SJCRH30 (cell line): Measurements from ENCODE around the gene THRA. TPM values are rescaled to one million over a fixed set of nuclear protein-coding genes. Genes with fewer than 3 reads are reported as not detected.

Source experiments
- DNase-seq, 2 experiments: peaks; one replicate each; pipeline ENCODE4 v3.0.0-alpha.2; 2015 to 2020
- H3K27ac ChIP-seq: fragments of 250-450 bp; sonication (Bioruptor Pico); 2 replicates; pipeline ENCODE4 v1.5.1; 2020; ENCODE audit warnings: mild to moderate bottlenecking, moderate library complexity
- H3K27me3 ChIP-seq: fragments of 250-450 bp; sonication (Bioruptor Pico); 2 replicates; pipeline ENCODE4 v1.5.1; 2020; ENCODE audit warnings: mild to moderate bottlenecking, moderate library complexity
- H3K36me3 ChIP-seq: fragments of 250-450 bp; sonication (Bioruptor Pico); 2 replicates; pipeline ENCODE4 v1.5.1; 2020; ENCODE audit warnings: mild to moderate bottlenecking, moderate library complexity
- H3K4me1 ChIP-seq: fragments of 250-450 bp; sonication (Bioruptor Pico); 2 replicates; pipeline ENCODE4 v1.5.1; 2020; ENCODE audit warnings: mild to moderate bottlenecking, moderate library complexity
- H3K4me3 ChIP-seq: fragments of 250-450 bp; sonication (Bioruptor Pico); 2 replicates; pipeline ENCODE4 v1.5.1; 2020; ENCODE audit warnings: mild to moderate bottlenecking, moderate library complexity
- H3K9me3 ChIP-seq: fragments of 250-450 bp; sonication (Bioruptor Pico); replicated peaks from 2 replicates; pipeline ENCODE4 v1.5.1; 2020; ENCODE audit warnings: mild to moderate bottlenecking, moderate library complexity
- total RNA-seq: library from RNA; depleted of rRNA; stranded (reverse); fragments of >200 nt; shearing (Covaris generic); gene quantifications from 2 replicates; pipeline ENCODE4 v1.2.3, GENCODE V29; 2014

The THRA gene
- total RNA-seq, 1 experiment from 2014 or later = 14.4 TPM

GRCh38 chr17:40022961-40023541, 39.7 kb upstream of the THRA start:
- no peaks in the 10 kb centered on the region for H3K27me3 ChIP-seq
- no peak for DNase-seq
- peaks cover 16% of the 10 kb centered on the region; the same call in 1 of the 2 replicates for H3K4me1 ChIP-seq
- no peaks in the 10 kb centered on the region for H3K9me3 ChIP-seq
- H3K27ac ChIP-seq = no peak overlapping the region
- H3K36me3 ChIP-seq = peaks cover 16% of the 10 kb centered on the region
- no peak overlapping the region for H3K4me3 ChIP-seq

- no peaks in the 10 kb centered on the region for H3K27me3 ChIP-seq
- H3K27ac ChIP-seq = no peak overlapping the region
- no peak overlapping the region for H3K4me3 ChIP-seq
- peak; percentile 36 to 47 for DNase-seq
- peaks cover 14% of the 10 kb centered on the region; the same call in 1 of the 2 replicates for H3K4me1 ChIP-seq
- H3K9me3 ChIP-seq = no peaks in the 10 kb centered on the region
- peaks cover 18% of the 10 kb centered on the region for H3K36me3 ChIP-seq
Observed at GRCh38 chr17:40023590-40024292, 39.0 kb upstream of the THRA start.

GRCh38 chr17:40024901-40025300, 37.9 kb upstream of the THRA start:
- Histone ChIP-seq H3K36me3 (peaks cover 20% of the 10 kb centered on the region), H3K27me3 (no peaks in the 10 kb centered on the region), H3K4me3 (no peak overlapping the region), H3K27ac (no peak overlapping the region), H3K9me3 (no peaks in the 10 kb centered on the region), H3K4me1 (peaks cover 14% of the 10 kb centered on the region; the same call in 1 of the 2 replicates)
- DNase-seq = no peak

GRCh38 chr17:40025559-40025958, 37.2 kb upstream of the THRA start:
- no peaks in the 10 kb centered on the region for H3K27me3 ChIP-seq
- H3K36me3 ChIP-seq = peaks cover 20% of the 10 kb centered on the region
- no peak overlapping the region for H3K4me3 ChIP-seq
- H3K27ac ChIP-seq = no peak overlapping the region
- DNase-seq = no peak
- H3K9me3 ChIP-seq = no peaks in the 10 kb centered on the region
- H3K4me1 ChIP-seq = peaks cover 14% of the 10 kb centered on the region; the same call in 1 of the 2 replicates

- H3K27ac ChIP-seq = no peak overlapping the region
- peaks cover 14% of the 10 kb centered on the region; the same call in 1 of the 2 replicates for H3K4me1 ChIP-seq
- DNase-seq = no peak
- no peak overlapping the region for H3K4me3 ChIP-seq
- H3K36me3 ChIP-seq = peaks cover 25% of the 10 kb centered on the region
- H3K27me3 ChIP-seq = no peaks in the 10 kb centered on the region
- no peaks in the 10 kb centered on the region for H3K9me3 ChIP-seq
Observed at GRCh38 chr17:40025991-40026815, 36.6 kb upstream of the THRA start.

GRCh38 chr17:40026816-40027613, 35.8 kb upstream of the THRA start:
- H3K9me3 ChIP-seq = no peaks in the 10 kb centered on the region
- H3K4me1 ChIP-seq = peaks cover 11% of the 10 kb centered on the region; the same call in 1 of the 2 replicates
- peaks cover 28% of the 10 kb centered on the region for H3K36me3 ChIP-seq
- H3K27ac ChIP-seq = no peak overlapping the region
- peak; percentile 75 to 91 for DNase-seq
- no peaks in the 10 kb centered on the region for H3K27me3 ChIP-seq
- H3K4me3 ChIP-seq = no peak overlapping the region

- DNase-seq = no peak
- Histone ChIP-seq H3K4me3 (no peak overlapping the region), H3K9me3 (no peaks in the 10 kb centered on the region), H3K27me3 (no peaks in the 10 kb centered on the region), H3K4me1 (peaks cover 8% of the 10 kb centered on the region; the same call in 1 of the 2 replicates), H3K36me3 (peaks cover 28% of the 10 kb centered on the region), H3K27ac (no peak overlapping the region)
Observed at GRCh38 chr17:40027614-40028012, 35.2 kb upstream of the THRA start.

GRCh38 chr17:40028595-40028994, 34.2 kb upstream of the THRA start:
- Histone ChIP-seq H3K9me3 (no peaks in the 10 kb centered on the region), H3K27ac (no peak overlapping the region), H3K4me1 (peaks cover 3% of the 10 kb centered on the region; the same call in 1 of the 2 replicates), H3K36me3 (peaks cover 28% of the 10 kb centered on the region), H3K4me3 (no peak overlapping the region), H3K27me3 (no peaks in the 10 kb centered on the region)
- DNase-seq = no peak

- Histone ChIP-seq H3K4me1 (no peaks in the 10 kb centered on the region), H3K27ac (no peak overlapping the region), H3K36me3 (peaks cover 18% of the 10 kb centered on the region), H3K4me3 (no peak overlapping the region), H3K27me3 (no peaks in the 10 kb centered on the region), H3K9me3 (no peaks in the 10 kb centered on the region)
- no peak for DNase-seq
Observed at GRCh38 chr17:40031706-40032105, 31.1 kb upstream of the THRA start.

GRCh38 chr17:40032322-40033320, 30.1 kb upstream of the THRA start:
- no peak for DNase-seq
- Histone ChIP-seq H3K4me3 (no peak overlapping the region), H3K4me1 (no peaks in the 10 kb centered on the region), H3K27me3 (no peaks in the 10 kb centered on the region), H3K9me3 (no peaks in the 10 kb centered on the region), H3K36me3 (peaks cover 16% of the 10 kb centered on the region), H3K27ac (no peak overlapping the region)

- Histone ChIP-seq H3K4me1 (peaks cover 5% of the 10 kb centered on the region), H3K36me3 (peaks cover 15% of the 10 kb centered on the region), H3K4me3 (no peak overlapping the region), H3K9me3 (no peaks in the 10 kb centered on the region), H3K27me3 (no peaks in the 10 kb centered on the region), H3K27ac (no peak overlapping the region)
- DNase-seq = no peak
Observed at GRCh38 chr17:40033339-40033738, 29.4 kb upstream of the THRA start.

- Histone ChIP-seq H3K36me3 (peaks cover 14% of the 10 kb centered on the region), H3K4me1 (peaks cover 9% of the 10 kb centered on the region), H3K27me3 (no peaks in the 10 kb centered on the region), H3K9me3 (no peaks in the 10 kb centered on the region), H3K27ac (no peak overlapping the region), H3K4me3 (no peak overlapping the region)
- DNase-seq = no peak
Observed at GRCh38 chr17:40034426-40035161, 28.2 kb upstream of the THRA start.

GRCh38 chr17:40035162-40035559, 27.6 kb upstream of the THRA start:
- Histone ChIP-seq H3K36me3 (peaks cover 13% of the 10 kb centered on the region), H3K9me3 (no peaks in the 10 kb centered on the region), H3K4me1 (peaks cover 9% of the 10 kb centered on the region), H3K4me3 (no peak overlapping the region), H3K27ac (no peak overlapping the region), H3K27me3 (no peaks in the 10 kb centered on the region)
- peak; percentile 28 to 46 for DNase-seq
